Colonic mucosa (tissue), 4 donors: ENCODE measurements around the gene TIMM17B. TPM values are rescaled to one million over a fixed set of nuclear protein-coding genes. Genes with fewer than 3 reads are reported as not detected.
"Not testable (repeated sequence)": the region's sequence is repeated elsewhere in the genome, so short reads cannot be mapped to it uniquely, and the experiment has no call there.

Experiments used
- DNase-seq: peaks from one replicate; pipeline ENCODE4 v3.0.0-alpha.2; 2020
- H3K27ac ChIP-seq: fragments of 200-600 bp; one replicate; pipeline ENCODE4 v1.8.0; 2021
- H3K27me3 ChIP-seq: fragments of 200-600 bp; one replicate; pipeline ENCODE4 v1.8.0; 2021
- H3K36me3 ChIP-seq: fragments of 200-600 bp; one replicate; pipeline ENCODE4 v1.8.0; 2021
- H3K4me1 ChIP-seq: fragments of 200-600 bp; one replicate; pipeline ENCODE4 v1.8.0; 2021; ENCODE audit warnings: mild to moderate bottlenecking
- H3K4me3 ChIP-seq: fragments of 200-600 bp; one replicate; pipeline ENCODE4 v1.8.0; 2021
- H3K9ac ChIP-seq, 2 donors: one replicate each; pipeline ENCODE4 v1.7.0; 2013; ENCODE audit warnings: control low read depth in 2 of 2, low read depth in 2 of 2, low read length in 2 of 2
- H3K9me3 ChIP-seq: fragments of 200-600 bp; one replicate; pipeline ENCODE4 v1.8.0; 2021
- CTCF ChIP-seq: fragments of 200-600 bp; IDR thresholded peaks from one replicate; pipeline ENCODE4 v1.8.0; 2022; ENCODE audit warnings: antibody characterized with exemption, mild to moderate bottlenecking
- intact Hi-C: fragments of 100-400 bp; cut with DNase I; formaldehyde crosslinking; loops from one replicate; pipeline ENCODE4 v1.14.1; 2022
- total RNA-seq, 2 donors: library from RNA; stranded (reverse); fragmentation: NEBNext Ultra II Directional in 1 of 2; extraction: Animal tissue kit (Norgen Biotek cat#: 25700) in 1 of 2; gene quantifications; one replicate each; pipeline ENCODE4 v1.2.1, GENCODE V29; 2021
- donor health status: healthy.
- donor health status: DM: no; HTN: no; CAD: no.
- donor health status: DM: no; HTN: no; CAD: no.

TIMM17B gene
- total RNA-seq, 2 donors from 2014 or later, result 48.8 to 91.0 TPM

- no peak overlapping the region for H3K9ac ChIP-seq
- H3K27me3 ChIP-seq, result no peaks in the 10 kb centered on the region
- no peak overlapping the region for H3K27ac ChIP-seq
- H3K36me3 ChIP-seq, result no peaks in the 10 kb centered on the region
- H3K9me3 ChIP-seq, result no peaks in the 10 kb centered on the region
- H3K4me1 ChIP-seq, result no peaks in the 10 kb centered on the region
- H3K4me3 ChIP-seq, result no peak overlapping the region
- DNase-seq, result no peak
- no peak for TF ChIP-seq CTCF
- intact Hi-C loops, result no loop called here
Observed at GRCh38 chrX:48864210-48864609, 33.4 kb downstream of the TIMM17B start.

- intact Hi-C loops, result no loop called here
- TF ChIP-seq CTCF, result no peak
- no peaks in the 10 kb centered on the region for H3K36me3 ChIP-seq
Observed at GRCh38 chrX:48854898-48855297, 42.7 kb downstream of the TIMM17B start.

GRCh38 chrX:48854121-48854804 lies 43.3 kb downstream of the TIMM17B start:
- H3K9ac ChIP-seq, H3K27ac ChIP-seq, intact Hi-C loops, H3K4me3 ChIP-seq, H3K9me3 ChIP-seq, DNase-seq, H3K27me3 ChIP-seq, H3K4me1 ChIP-seq, H3K36me3 ChIP-seq: not testable (repeated sequence)

More at GRCh38 chrX:48854898-48855297, 42.7 kb downstream of the TIMM17B start:
- Histone ChIP-seq H3K4me3 (no peak overlapping the region), H3K27me3 (no peaks in the 10 kb centered on the region), H3K4me1 (no peaks in the 10 kb centered on the region), H3K9ac (no peak overlapping the region), H3K27ac (no peak overlapping the region), H3K9me3 (no peaks in the 10 kb centered on the region)
- DNase-seq, result no peak

- H3K27me3 ChIP-seq, H3K9ac ChIP-seq, H3K9me3 ChIP-seq, H3K36me3 ChIP-seq, DNase-seq, H3K4me3 ChIP-seq, H3K4me1 ChIP-seq, intact Hi-C loops, H3K27ac ChIP-seq: not testable (repeated sequence)
Observed at GRCh38 chrX:48853494-48853893, 44.1 kb downstream of the TIMM17B start.

- DNase-seq, result no peak
- Histone ChIP-seq H3K9me3 (no peaks in the 10 kb centered on the region), H3K9ac (no peak overlapping the region), H3K27me3 (no peaks in the 10 kb centered on the region), H3K27ac (no peak overlapping the region), H3K4me1 (no peaks in the 10 kb centered on the region), H3K36me3 (no peaks in the 10 kb centered on the region), H3K4me3 (no peak overlapping the region)
- intact Hi-C loops, result no loop called here
- TF ChIP-seq CTCF, result no peak
Observed at GRCh38 chrX:48852857-48853256, 44.7 kb downstream of the TIMM17B start.

- Histone ChIP-seq H3K4me1 (no peaks in the 10 kb centered on the region), H3K27ac (no peak overlapping the region), H3K9ac (no peak overlapping the region), H3K36me3 (no peaks in the 10 kb centered on the region), H3K27me3 (no peaks in the 10 kb centered on the region), H3K4me3 (no peak overlapping the region), H3K9me3 (no peaks in the 10 kb centered on the region)
- no peak for TF ChIP-seq CTCF
- intact Hi-C loops, result no loop called here
- DNase-seq, result no peak
Observed at GRCh38 chrX:48848847-48849246, 48.7 kb downstream of the TIMM17B start.

Other genes starting within 250 kb of the TIMM17B start
- gene WAS, start 214.0 kb downstream of the TIMM17B start, total RNA-seq, result 1 to 10 TPM; 3.0 to 4.9 TPM
- gene SUV39H1, start 201.0 kb downstream of the TIMM17B start, total RNA-seq, result 10 to 100 TPM in 1 of 2 donors, 1 to 10 TPM in 1; 4.8 to 16.8 TPM
- 1 to 10 TPM; 4.0 to 9.0 TPM for gene GLOD5, start 136.0 kb downstream of the TIMM17B start, total RNA-seq
- gene GATA1, start 111.2 kb downstream of the TIMM17B start, total RNA-seq, result under 1 TPM in 1 of 2 donors, not detected in 1; 0.77 TPM
- gene HDAC6, start 95.7 kb downstream of the TIMM17B start, total RNA-seq, result 10 to 100 TPM; 66.2 to 71.5 TPM
- gene ERAS, start 71.3 kb downstream of the TIMM17B start, total RNA-seq, result under 1 TPM in 1 of 2 donors, not detected in 1; 0.32 TPM
- gene PCSK1N, start 62.2 kb downstream of the TIMM17B start, total RNA-seq, result 10 to 100 TPM in 1 of 2 donors, 1 to 10 TPM in 1; 6.0 to 10.1 TPM
- gene PQBP1, start 162 bp upstream of the TIMM17B start, total RNA-seq, result 10 to 100 TPM; 68.1 to 76.3 TPM
- gene SLC35A2, start 13.9 kb upstream of the TIMM17B start, total RNA-seq, result 10 to 100 TPM; 57.8 to 83.1 TPM
- 10 to 100 TPM; 14.3 to 18.8 TPM for gene PIM2, start 21.3 kb upstream of the TIMM17B start, total RNA-seq
- 10 to 100 TPM; 40.2 to 40.9 TPM for gene OTUD5, start 59.8 kb upstream of the TIMM17B start, total RNA-seq
- 1 to 10 TPM in 1 of 2 donors, under 1 TPM in 1; 0.90 to 1.0 TPM for gene KCND1, start 74.1 kb upstream of the TIMM17B start, total RNA-seq
- gene GRIPAP1, start 104.5 kb upstream of the TIMM17B start, total RNA-seq, result 10 to 100 TPM; 32.0 to 36.9 TPM
- gene TFE3, start 145.6 kb upstream of the TIMM17B start, total RNA-seq, result 10 to 100 TPM; 22.4 to 28.5 TPM
- gene CCDC120, start 161.2 kb upstream of the TIMM17B start, total RNA-seq, result 10 to 100 TPM; 11.3 to 11.8 TPM
- 1 to 10 TPM; 7.0 to 9.9 TPM for gene PRAF2, start 176.2 kb upstream of the TIMM17B start, total RNA-seq
- 10 to 100 TPM; 40.6 to 46.9 TPM for gene WDR45, start 182.1 kb upstream of the TIMM17B start, total RNA-seq
- gene GPKOW, start 226.0 kb upstream of the TIMM17B start, total RNA-seq, result 10 to 100 TPM; 25.0 to 27.6 TPM